ENCODE results near the gene SEC14L5. TPM values are rescaled to one million over a fixed set of nuclear protein-coding genes. Genes with fewer than 3 reads are reported as not detected.

Gene SEC14L5
- total RNA-seq, 1 experiment from 2014 or later: not detected

DNA sequence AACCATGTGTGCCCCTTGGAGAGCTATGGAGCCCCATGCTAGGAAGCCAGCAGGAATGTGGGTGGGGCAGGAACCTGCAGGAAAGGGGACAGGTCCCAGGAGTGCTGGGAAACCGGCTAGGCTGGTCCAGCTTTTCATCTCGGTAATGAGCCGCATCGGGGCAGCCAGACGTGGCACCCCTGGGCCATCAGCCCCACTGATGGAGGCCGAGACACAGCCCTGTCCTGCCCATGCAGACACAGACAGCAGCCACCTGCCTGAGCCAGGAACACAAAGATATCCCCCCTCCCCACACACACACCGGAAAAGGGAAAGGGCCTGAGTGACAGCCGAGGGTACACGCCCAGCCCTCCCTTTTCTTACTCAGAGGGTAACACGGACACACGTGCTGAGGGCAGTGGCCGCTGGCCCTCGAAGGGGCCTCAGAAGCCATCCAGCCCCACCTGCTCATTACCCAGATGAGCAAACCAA is 39.3 kb upstream of the SEC14L5 start:
- Histone ChIP-seq H3K79me2 (ENCODE audit: low read length) (no peaks in the 10 kb centered on the region), H2AFZ (ENCODE audit: low read length) (peak overlapping the region; percentile 54), H3K9me2 (replicated peaks; ENCODE audit: low read length) (no peaks in the 10 kb centered on the region), H3K27me3 (ENCODE audit: low read length) (no peaks in the 10 kb centered on the region), H3K4me3 (ENCODE audit: low read length) (no peak overlapping the region), H3K4me1 (ENCODE audit: insufficient read depth, low read length) (peaks cover 27% of the 10 kb centered on the region), H3K27ac (ENCODE audit: low read length) (peak overlapping the region; percentile 53), H3K4me2 (ENCODE audit: low read length) (peak overlapping the region; percentile 42), H3F3A (ENCODE audit: low read length, unreplicated experiment) (no peaks in the 10 kb centered on the region), H4K20me1 (ENCODE audit: low read length) (no peaks in the 10 kb centered on the region), H3K36me3 (ENCODE audit: low read depth, low read length) (no peaks in the 10 kb centered on the region), H3K9ac (ENCODE audit: low read length) (peak overlapping the region; percentile 12; the same call in 1 of the 2 replicates), H3K9me3 (ENCODE audit: low read length) (no peaks in the 10 kb centered on the region)
- ATAC-seq (peak; percentile 59), DNase-seq (peak; percentile 73)
- TF ChIP-seq, protein P1, sequence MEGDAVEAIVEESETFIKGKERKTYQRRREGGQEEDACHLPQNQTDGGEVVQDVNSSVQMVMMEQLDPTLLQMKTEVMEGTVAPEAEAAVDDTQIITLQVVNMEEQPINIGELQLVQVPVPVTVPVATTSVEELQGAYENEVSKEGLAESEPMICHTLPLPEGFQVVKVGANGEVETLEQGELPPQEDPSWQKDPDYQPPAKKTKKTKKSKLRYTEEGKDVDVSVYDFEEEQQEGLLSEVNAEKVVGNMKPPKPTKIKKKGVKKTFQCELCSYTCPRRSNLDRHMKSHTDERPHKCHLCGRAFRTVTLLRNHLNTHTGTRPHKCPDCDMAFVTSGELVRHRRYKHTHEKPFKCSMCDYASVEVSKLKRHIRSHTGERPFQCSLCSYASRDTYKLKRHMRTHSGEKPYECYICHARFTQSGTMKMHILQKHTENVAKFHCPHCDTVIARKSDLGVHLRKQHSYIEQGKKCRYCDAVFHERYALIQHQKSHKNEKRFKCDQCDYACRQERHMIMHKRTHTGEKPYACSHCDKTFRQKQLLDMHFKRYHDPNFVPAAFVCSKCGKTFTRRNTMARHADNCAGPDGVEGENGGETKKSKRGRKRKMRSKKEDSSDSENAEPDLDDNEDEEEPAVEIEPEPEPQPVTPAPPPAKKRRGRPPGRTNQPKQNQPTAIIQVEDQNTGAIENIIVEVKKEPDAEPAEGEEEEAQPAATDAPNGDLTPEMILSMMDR (conservative IDR thresholded peaks at IDR 0.05; ENCODE audit: low read depth, low read length): no peak
- no peak for TF ChIP-seq EZH2 (IDR thresholded peaks at IDR 0.05; ENCODE audit: low read length, unreplicated experiment)
- no peak for TF ChIP-seq EZH2phosphoT487 (IDR thresholded peaks at IDR 0.05; ENCODE audit: borderline replicate concordance, low read length)
- no TSS peak for BruUV-seq (replicated peaks)
- ChIA-PET CTCF (no interaction called here), POLR2A (ENCODE audit: unreplicated experiment) (no interaction called here)
- intact Hi-C loops (cut with micrococcal nuclease): no loop called here

DNA sequence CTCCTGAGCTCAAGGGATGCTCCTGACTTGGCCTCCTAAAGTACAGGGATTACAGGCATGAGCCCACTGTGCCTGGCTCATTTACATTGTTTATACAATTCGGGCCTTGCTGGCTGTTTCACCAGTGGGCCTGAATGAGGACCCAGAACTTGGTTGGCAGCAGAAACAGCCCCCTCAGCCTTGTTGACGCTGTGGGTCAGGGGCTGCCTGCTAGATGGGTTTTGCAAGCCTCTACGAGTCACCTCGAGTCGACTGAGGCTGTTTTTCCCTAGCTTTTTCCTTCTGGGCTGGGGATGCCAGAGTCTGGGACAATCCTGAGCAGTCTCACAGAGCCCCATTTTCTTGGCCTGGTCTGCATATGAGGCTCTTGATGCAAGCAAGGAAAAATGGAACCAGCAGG is 37.3 kb upstream of the SEC14L5 start:
- DNase-seq: no peak
- H3K4me2 ChIP-seq (ENCODE audit: low read length): no peak overlapping the region
- no peak overlapping the region for H3K4me3 ChIP-seq (ENCODE audit: low read length)
- ChIA-PET POLR2A (ENCODE audit: unreplicated experiment) (no interaction called here), CTCF (no interaction called here)
- H3K9ac ChIP-seq (ENCODE audit: low read length): no peak overlapping the region
- no peaks in the 10 kb centered on the region for H3K79me2 ChIP-seq (ENCODE audit: low read length)
- TF ChIP-seq EZH2phosphoT487 (IDR thresholded peaks at IDR 0.05; ENCODE audit: borderline replicate concordance, low read length) (no peak), EZH2 (IDR thresholded peaks at IDR 0.05; ENCODE audit: low read length, unreplicated experiment) (no peak)
- TF ChIP-seq, protein P1 (conservative IDR thresholded peaks at IDR 0.05; ENCODE audit: low read depth, low read length): no peak
- H3K36me3 ChIP-seq (ENCODE audit: low read depth, low read length): no peaks in the 10 kb centered on the region
- ATAC-seq: no peak
- H3K9me3 ChIP-seq (ENCODE audit: low read length): no peaks in the 10 kb centered on the region
- intact Hi-C loops (cut with micrococcal nuclease): no loop called here
- peaks cover 42% of the 10 kb centered on the region for H3K4me1 ChIP-seq (ENCODE audit: insufficient read depth, low read length)
- no peaks in the 10 kb centered on the region for H3K9me2 ChIP-seq (replicated peaks; ENCODE audit: low read length)
- H3K27ac ChIP-seq (ENCODE audit: low read length): no peak overlapping the region
- no peak overlapping the region for H2AFZ ChIP-seq (ENCODE audit: low read length)
- BruUV-seq (replicated peaks): no TSS peak
- no peaks in the 10 kb centered on the region for H3K27me3 ChIP-seq (ENCODE audit: low read length)
- H3F3A ChIP-seq (ENCODE audit: low read length, unreplicated experiment): no peaks in the 10 kb centered on the region
- H4K20me1 ChIP-seq (ENCODE audit: low read length): no peaks in the 10 kb centered on the region

DNA sequence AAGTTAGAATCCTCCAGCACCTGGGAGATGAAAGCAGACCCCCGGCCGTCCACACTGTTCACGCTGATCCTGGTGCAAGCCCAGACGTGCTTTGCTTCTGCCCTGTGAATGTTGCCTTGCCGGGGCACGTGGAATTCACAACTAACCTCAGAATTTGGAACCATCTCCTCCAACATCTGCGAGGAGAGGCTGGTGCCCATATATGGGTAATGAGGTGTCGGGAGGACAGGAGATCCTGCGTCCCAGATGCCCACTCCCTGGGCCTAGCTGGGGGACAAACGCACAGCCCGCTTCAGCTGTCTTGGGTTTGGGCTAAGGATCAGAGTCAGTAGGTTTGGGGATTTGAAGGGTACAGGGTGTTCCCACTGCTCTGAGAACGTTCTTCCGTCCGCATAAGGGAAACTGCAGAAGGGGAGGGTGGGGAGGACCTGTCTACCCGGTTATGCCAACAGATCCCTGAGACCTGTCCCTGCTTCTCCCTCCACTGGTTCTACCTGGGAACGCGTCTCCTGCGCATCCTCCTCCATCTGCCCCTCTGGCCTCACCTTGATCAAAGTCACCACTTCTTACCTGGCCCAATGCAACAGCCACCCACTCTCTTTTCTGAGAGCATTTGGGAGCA is 35.3 kb upstream of the SEC14L5 start:
- no peak for TF ChIP-seq EZH2 (IDR thresholded peaks at IDR 0.05; ENCODE audit: low read length, unreplicated experiment)
- TF ChIP-seq, protein P1 (conservative IDR thresholded peaks at IDR 0.05; ENCODE audit: low read depth, low read length): no peak
- TF ChIP-seq EZH2phosphoT487 (IDR thresholded peaks at IDR 0.05; ENCODE audit: borderline replicate concordance, low read length): no peak
- Histone ChIP-seq H3K4me3 (ENCODE audit: low read length) (no peak overlapping the region), H3K27ac (ENCODE audit: low read length) (no peak overlapping the region), H3K36me3 (ENCODE audit: low read depth, low read length) (peaks cover 10% of the 10 kb centered on the region), H3K27me3 (ENCODE audit: low read length) (no peaks in the 10 kb centered on the region), H3K9me3 (ENCODE audit: low read length) (peaks cover 6% of the 10 kb centered on the region), H2AFZ (ENCODE audit: low read length) (no peak overlapping the region), H3K9me2 (replicated peaks; ENCODE audit: low read length) (no peaks in the 10 kb centered on the region), H3F3A (ENCODE audit: low read length, unreplicated experiment) (no peaks in the 10 kb centered on the region), H3K4me2 (ENCODE audit: low read length) (no peak overlapping the region), H3K4me1 (ENCODE audit: insufficient read depth, low read length) (peaks cover 34% of the 10 kb centered on the region), H3K79me2 (ENCODE audit: low read length) (peaks cover 4% of the 10 kb centered on the region; the same call in 1 of the 2 replicates), H4K20me1 (ENCODE audit: low read length) (no peaks in the 10 kb centered on the region), H3K9ac (ENCODE audit: low read length) (no peak overlapping the region)
- ATAC-seq (no peak), DNase-seq (no peak)
- BruUV-seq (replicated peaks): no TSS peak
- intact Hi-C loops (cut with micrococcal nuclease): no loop called here
- ChIA-PET POLR2A (ENCODE audit: unreplicated experiment) (no interaction called here), CTCF (no interaction called here)

All from PC-3 (cell line).